ENCODE data around the gene TRERF1. TPM values are rescaled to one million over a fixed set of nuclear protein-coding genes. Genes with fewer than 3 reads are reported as not detected.

TRERF1 gene
- total RNA-seq, 1 experiment from 2014 or later = 0.39 TPM

GRCh38 chr6:42239333-42239732 lies 212.4 kb downstream of the TRERF1 start:
- Histone ChIP-seq H3K36me3 (ENCODE audit: control insufficient read depth, insufficient read depth, low read length) (no peaks in the 10 kb centered on the region), H3K27me3 (replicated peaks; ENCODE audit: control insufficient read depth, insufficient read depth, low read length) (no peaks in the 10 kb centered on the region), H3K9me3 (no peaks in the 10 kb centered on the region), H3K4me3 (ENCODE audit: low read depth, low read length) (no peak overlapping the region), H3K4me1 (no peaks in the 10 kb centered on the region)
- no peak overlapping the region for H3K27ac Mint-ChIP-seq (ENCODE audit: unreplicated experiment)
- no peaks in the 10 kb centered on the region for H3K9me3 Mint-ChIP-seq (ENCODE audit: unreplicated experiment)
- DNase-seq = no peak
- no peak for TF ChIP-seq CTCF (IDR thresholded peaks at IDR 0.05; ENCODE audit: insufficient read depth in 1 of 2, low read depth in 1 of 2, low read length in 1 of 2, severe bottlenecking in 1 of 2, unreplicated experiment in 1 of 2)
- no TSS peak for BruUV-seq (replicated peaks)
- no peak overlapping the region for H3K4me3 Mint-ChIP-seq (ENCODE audit: unreplicated experiment)
- H3K4me1 Mint-ChIP-seq (ENCODE audit: low read depth, unreplicated experiment) = peaks cover 25% of the 10 kb centered on the region
- ChIA-PET POLR2A (no interaction called here), CTCF (no interaction called here)
- intact Hi-C loops (cut with micrococcal nuclease; ENCODE audit: unreplicated experiment) = no loop called here
- no peaks in the 10 kb centered on the region for H3K36me3 Mint-ChIP-seq (ENCODE audit: insufficient read depth, unreplicated experiment)
- no peaks in the 10 kb centered on the region for H3K27me3 Mint-ChIP-seq (ENCODE audit: insufficient read depth, unreplicated experiment)

GRCh38 chr6:42237857-42238256 lies 213.9 kb downstream of the TRERF1 start:
- Mint-ChIP-seq H3K36me3 (ENCODE audit: insufficient read depth, unreplicated experiment) (no peaks in the 10 kb centered on the region), H3K9me3 (ENCODE audit: unreplicated experiment) (no peaks in the 10 kb centered on the region), H3K4me1 (ENCODE audit: low read depth, unreplicated experiment) (peaks cover 25% of the 10 kb centered on the region), H3K27ac (ENCODE audit: unreplicated experiment) (no peak overlapping the region), H3K4me3 (ENCODE audit: unreplicated experiment) (no peak overlapping the region), H3K27me3 (ENCODE audit: insufficient read depth, unreplicated experiment) (no peaks in the 10 kb centered on the region)
- no peak overlapping the region for H3K4me3 ChIP-seq (ENCODE audit: low read depth, low read length)
- no peaks in the 10 kb centered on the region for H3K4me1 ChIP-seq
- BruUV-seq (replicated peaks) = no TSS peak
- ChIA-PET CTCF (no interaction called here), POLR2A (no interaction called here)
- no peaks in the 10 kb centered on the region for H3K36me3 ChIP-seq (ENCODE audit: control insufficient read depth, insufficient read depth, low read length)
- no peaks in the 10 kb centered on the region for H3K27me3 ChIP-seq (replicated peaks; ENCODE audit: control insufficient read depth, insufficient read depth, low read length)
- TF ChIP-seq CTCF (IDR thresholded peaks at IDR 0.05; ENCODE audit: insufficient read depth in 1 of 2, low read depth in 1 of 2, low read length in 1 of 2, severe bottlenecking in 1 of 2, unreplicated experiment in 1 of 2) = no peak
- intact Hi-C loops (cut with micrococcal nuclease; ENCODE audit: unreplicated experiment) = no loop called here
- no peaks in the 10 kb centered on the region for H3K9me3 ChIP-seq
- no peak for DNase-seq

- Histone ChIP-seq H3K36me3 (ENCODE audit: control insufficient read depth, insufficient read depth, low read length) (no peaks in the 10 kb centered on the region), H3K27me3 (replicated peaks; ENCODE audit: control insufficient read depth, insufficient read depth, low read length) (no peaks in the 10 kb centered on the region), H3K4me1 (no peaks in the 10 kb centered on the region), H3K4me3 (ENCODE audit: low read depth, low read length) (no peak overlapping the region), H3K9me3 (no peaks in the 10 kb centered on the region)
- no peaks in the 10 kb centered on the region for H3K36me3 Mint-ChIP-seq (ENCODE audit: insufficient read depth, unreplicated experiment)
- no peaks in the 10 kb centered on the region for H3K27me3 Mint-ChIP-seq (ENCODE audit: insufficient read depth, unreplicated experiment)
- H3K27ac Mint-ChIP-seq (ENCODE audit: unreplicated experiment) = no peak overlapping the region
- ChIA-PET POLR2A (no interaction called here), CTCF (interaction anchor here (0.5 kb wide), 1 partner anchor 55 kb away, joined by 5 read pairs; no protein-coding TSS in a partner anchor)
- H3K4me3 Mint-ChIP-seq (ENCODE audit: unreplicated experiment) = no peak overlapping the region
- intact Hi-C loops (cut with micrococcal nuclease; ENCODE audit: unreplicated experiment) = no loop called here
- no peak for DNase-seq
- peaks cover 25% of the 10 kb centered on the region for H3K4me1 Mint-ChIP-seq (ENCODE audit: low read depth, unreplicated experiment)
- TF ChIP-seq CTCF (IDR thresholded peaks at IDR 0.05; ENCODE audit: insufficient read depth in 1 of 2, low read depth in 1 of 2, low read length in 1 of 2, severe bottlenecking in 1 of 2, unreplicated experiment in 1 of 2) = no peak
- no peaks in the 10 kb centered on the region for H3K9me3 Mint-ChIP-seq (ENCODE audit: unreplicated experiment)
- BruUV-seq (replicated peaks) = no TSS peak
Observed at GRCh38 chr6:42236682-42237473, 214.8 kb downstream of the TRERF1 start.

All from Caco-2 (cell line).